Stimulated activated memory B cell treated with anti-CD40 and anti-IgM and Interleukin-4, amounts not matched to agents 10 μg/mL and 1 μg/mL and 100 μg/mL, for 72 hours (primary cell): ENCODE measurements around the gene RALGPS1.
A peak's percentile ranks its signal among the peaks of the same experiment; 100 is the strongest.

Source experiments
- ATAC-seq: fragments of 150-1000 bp; cut with Tn5 transposase; 2 replicates; pipeline ENCODE4 v1.10.0; 2021
- H3K27ac Mint-ChIP-seq: one replicate; pipeline ENCODE4 v1.8.0; 2022; ENCODE audit warnings: mild to moderate bottlenecking, mixed read lengths
- H3K27me3 Mint-ChIP-seq: one replicate; pipeline ENCODE4 v1.8.0; 2022; ENCODE audit warnings: mixed read lengths
- H3K36me3 Mint-ChIP-seq: one replicate; pipeline ENCODE4 v1.8.0; 2022; ENCODE audit warnings: mixed read lengths
- H3K4me1 Mint-ChIP-seq: one replicate; pipeline ENCODE4 v1.8.0; 2022; ENCODE audit warnings: mixed read lengths
- H3K4me3 Mint-ChIP-seq: one replicate; pipeline ENCODE4 v1.8.0; 2022; ENCODE audit warnings: mild to moderate bottlenecking, moderate library complexity, mixed read lengths
- H3K9me3 Mint-ChIP-seq: one replicate; pipeline ENCODE4 v1.8.0; 2022; ENCODE audit warnings: mixed read lengths

RALGPS1 gene

DNA sequence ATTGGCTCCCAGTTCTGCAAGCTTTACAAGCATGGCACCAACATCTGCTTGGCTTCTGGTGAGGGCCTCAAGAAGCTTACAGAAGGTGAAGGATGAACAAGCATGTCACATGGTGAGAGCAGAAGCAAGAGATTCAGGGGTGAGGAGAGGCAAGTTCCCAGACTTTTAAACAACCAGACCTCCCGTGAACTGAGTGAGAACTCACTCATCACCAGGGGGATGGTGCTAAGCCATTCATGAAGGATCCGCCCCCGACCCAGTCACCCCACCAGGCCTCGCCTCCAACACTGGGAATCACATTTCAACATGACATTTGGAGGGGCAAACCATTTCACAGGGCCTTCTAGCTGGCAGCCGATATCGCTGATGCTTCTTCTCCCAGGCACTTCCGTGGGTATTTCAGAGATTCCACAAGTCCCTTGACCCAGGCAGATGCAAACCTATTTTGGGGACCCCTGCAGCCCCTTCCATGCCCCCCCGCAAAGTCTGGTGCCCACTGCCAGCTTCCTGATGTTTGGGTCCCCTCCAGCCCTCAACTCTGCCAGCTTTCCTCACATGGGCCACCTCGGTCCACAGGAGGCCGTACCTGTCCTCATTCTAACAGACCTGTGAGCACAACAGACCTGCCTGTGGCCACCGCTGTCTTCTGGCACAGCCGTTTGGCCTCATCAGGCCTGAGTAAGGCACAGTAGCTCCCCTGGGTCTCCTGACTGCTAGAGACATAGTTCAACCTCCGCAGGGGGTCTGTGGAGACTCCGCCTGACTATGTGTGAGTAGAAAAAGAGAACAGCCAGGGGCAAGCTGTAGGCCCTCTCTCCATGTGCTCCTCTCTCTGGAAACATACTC lies 268.5 kb downstream of the RALGPS1 start:
- Mint-ChIP-seq H3K27ac (no peak overlapping the region), H3K9me3 (no peaks in the 10 kb centered on the region), H3K4me1 (no peaks in the 10 kb centered on the region), H3K4me3 (no peak overlapping the region), H3K27me3 (no peaks in the 10 kb centered on the region), H3K36me3 (peaks cover 26% of the 10 kb centered on the region)
- no peak for ATAC-seq

DNA sequence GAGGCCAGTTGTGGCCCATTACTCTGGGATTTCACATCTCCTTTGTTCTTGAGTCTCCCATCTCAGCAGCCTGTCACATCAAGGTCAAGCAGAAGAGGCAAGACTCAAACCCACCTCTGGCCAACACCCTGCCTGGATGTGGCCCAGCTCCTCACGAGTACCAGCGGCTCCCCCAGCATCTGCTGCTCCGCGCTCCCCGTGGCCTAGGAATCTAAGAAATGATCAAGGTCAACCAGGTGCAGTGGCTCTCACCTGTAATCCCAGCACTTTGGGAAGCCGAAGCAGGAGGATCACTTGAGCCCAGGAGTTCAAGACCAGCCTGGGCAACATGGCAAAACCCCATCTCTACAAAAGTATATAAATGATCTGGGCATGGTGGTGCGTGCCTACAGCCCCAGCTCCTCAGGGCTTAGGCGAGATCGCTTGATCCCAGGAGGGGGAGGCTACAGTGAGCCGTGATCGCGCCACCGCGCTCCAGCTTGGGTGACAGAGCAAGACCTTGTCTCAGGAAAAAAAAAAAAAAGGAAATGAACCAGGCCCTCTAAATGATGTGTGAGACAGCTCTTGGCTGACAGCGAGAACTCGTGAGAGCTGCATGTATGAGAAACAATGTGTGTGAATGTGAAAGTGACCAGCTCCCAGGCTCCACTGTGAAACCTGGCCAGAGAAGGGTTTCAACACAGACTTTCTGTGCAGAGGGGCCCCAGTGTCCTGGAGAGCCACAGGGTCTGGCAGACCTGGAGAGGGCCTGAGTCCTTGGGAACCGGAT lies 269.4 kb downstream of the RALGPS1 start:
- ATAC-seq, result no peak
- Mint-ChIP-seq H3K9me3 (no peaks in the 10 kb centered on the region), H3K4me3 (no peak overlapping the region), H3K27me3 (no peaks in the 10 kb centered on the region), H3K36me3 (peaks cover 26% of the 10 kb centered on the region), H3K27ac (no peak overlapping the region), H3K4me1 (no peaks in the 10 kb centered on the region)

DNA sequence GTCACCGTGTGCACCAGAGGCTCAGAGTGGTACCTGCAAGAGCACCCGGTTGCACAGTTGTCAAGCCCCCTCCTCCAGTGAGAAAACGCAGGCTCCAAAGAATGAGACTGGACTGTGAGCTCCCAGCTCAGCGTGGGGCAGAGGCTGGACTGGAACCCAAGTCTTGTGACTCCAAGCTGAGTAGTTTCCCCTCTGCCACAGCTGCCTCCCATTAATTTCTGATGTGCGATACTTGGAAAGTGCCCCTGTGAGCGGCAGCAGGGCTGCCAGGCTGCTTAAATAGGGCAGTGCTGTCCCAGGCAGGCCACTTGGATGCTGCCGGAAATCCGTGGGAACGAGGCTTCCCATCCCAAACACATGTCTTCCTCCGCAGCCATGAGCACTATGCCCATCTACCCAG lies 270.1 kb downstream of the RALGPS1 start:
- H3K4me1 Mint-ChIP-seq, result no peaks in the 10 kb centered on the region
- ATAC-seq, result no peak
- H3K36me3 Mint-ChIP-seq, result peaks cover 26% of the 10 kb centered on the region
- H3K27ac Mint-ChIP-seq, result no peak overlapping the region
- no peaks in the 10 kb centered on the region for H3K9me3 Mint-ChIP-seq
- no peaks in the 10 kb centered on the region for H3K27me3 Mint-ChIP-seq
- no peak overlapping the region for H3K4me3 Mint-ChIP-seq

DNA sequence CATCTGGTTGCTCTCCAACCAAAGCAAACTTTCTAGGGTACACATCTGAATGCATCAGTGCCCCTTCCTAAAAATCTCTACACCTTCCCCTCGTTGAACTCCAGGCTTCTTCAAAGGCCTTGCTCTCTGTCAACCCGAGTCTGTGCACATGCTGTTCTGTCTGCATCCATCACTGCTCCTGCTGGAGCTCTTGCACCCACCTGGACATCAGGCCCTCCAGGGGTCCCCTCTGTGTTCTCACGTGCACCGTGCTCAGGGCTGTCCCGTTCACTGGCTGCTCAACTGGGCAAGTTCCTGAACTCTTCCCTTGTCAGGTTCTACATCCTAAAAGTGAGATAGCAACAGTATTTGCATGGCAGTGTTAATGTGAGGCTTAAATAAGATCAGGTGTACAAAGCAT lies 270.6 kb downstream of the RALGPS1 start:
- peaks cover 26% of the 10 kb centered on the region for H3K36me3 Mint-ChIP-seq
- ATAC-seq, result no peak
- H3K4me3 Mint-ChIP-seq, result no peak overlapping the region
- no peaks in the 10 kb centered on the region for H3K9me3 Mint-ChIP-seq
- H3K4me1 Mint-ChIP-seq, result no peaks in the 10 kb centered on the region
- no peak overlapping the region for H3K27ac Mint-ChIP-seq
- no peaks in the 10 kb centered on the region for H3K27me3 Mint-ChIP-seq

DNA sequence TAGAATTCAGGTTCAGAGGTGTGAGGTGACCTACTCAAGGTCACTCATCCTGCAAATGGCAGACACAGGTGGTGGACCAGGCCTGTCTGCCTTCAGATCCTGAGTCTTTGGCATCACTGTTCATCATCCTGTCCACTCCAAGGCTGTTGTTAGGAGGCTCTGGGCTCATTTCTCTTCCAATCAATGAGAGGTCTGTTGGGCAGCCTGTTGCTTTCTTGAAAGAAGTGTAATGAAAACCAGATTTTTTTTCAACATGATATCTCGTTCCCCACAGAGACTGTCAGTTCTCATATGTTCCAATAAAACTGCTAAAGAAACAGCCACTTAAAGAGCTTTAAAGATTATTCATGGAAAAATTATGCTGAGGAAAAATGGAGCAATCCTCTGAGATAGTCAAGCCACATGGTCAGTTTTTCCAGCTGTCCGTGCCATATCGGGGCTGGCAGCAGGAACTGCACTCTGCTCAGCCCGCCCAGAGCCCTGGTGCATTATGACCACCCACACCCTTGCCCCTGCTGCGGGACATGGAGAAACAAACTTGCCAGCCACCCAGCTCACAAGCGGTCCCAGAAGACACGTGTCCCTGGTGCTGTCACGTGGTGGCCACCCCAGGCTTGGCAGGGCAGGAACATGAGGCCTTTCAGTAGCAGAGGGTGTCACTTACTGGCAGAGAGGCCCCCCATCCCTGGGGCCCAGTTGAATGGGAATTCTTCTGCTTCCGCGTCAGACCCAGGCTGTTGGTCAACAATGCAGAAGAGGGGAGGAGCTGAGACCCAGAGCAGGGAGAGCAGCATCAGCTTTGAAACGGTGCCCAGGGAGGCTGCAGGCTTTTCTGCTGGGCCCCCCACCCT lies 271.6 kb downstream of the RALGPS1 start:
- Mint-ChIP-seq H3K27ac (no peak overlapping the region), H3K4me3 (no peak overlapping the region), H3K9me3 (no peaks in the 10 kb centered on the region), H3K36me3 (peaks cover 26% of the 10 kb centered on the region), H3K27me3 (no peaks in the 10 kb centered on the region), H3K4me1 (no peaks in the 10 kb centered on the region)
- no peak for ATAC-seq

DNA sequence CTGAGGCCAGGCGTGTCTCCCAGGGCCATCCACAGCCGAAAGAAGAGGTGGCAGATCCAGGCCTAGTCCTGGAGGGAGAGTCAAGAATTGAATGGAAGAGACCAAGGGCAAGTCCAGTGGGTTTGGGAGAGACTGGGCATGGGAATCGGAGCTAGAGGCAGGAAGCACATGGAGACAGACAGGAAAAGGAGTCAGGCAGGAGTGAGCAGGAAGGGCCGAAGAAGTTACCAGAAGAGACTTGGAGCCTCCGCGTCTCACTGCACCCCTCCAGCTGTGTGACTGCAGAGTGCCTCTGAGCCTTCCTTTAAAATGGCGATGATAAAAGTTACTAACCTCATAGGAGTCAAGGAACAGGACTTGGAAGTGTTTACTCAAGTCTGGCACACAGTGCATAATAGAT lies 272.2 kb downstream of the RALGPS1 start:
- Mint-ChIP-seq H3K27me3 (no peaks in the 10 kb centered on the region), H3K27ac (no peak overlapping the region), H3K4me1 (no peaks in the 10 kb centered on the region), H3K4me3 (no peak overlapping the region), H3K9me3 (no peaks in the 10 kb centered on the region), H3K36me3 (peaks cover 26% of the 10 kb centered on the region)
- no peak for ATAC-seq

DNA sequence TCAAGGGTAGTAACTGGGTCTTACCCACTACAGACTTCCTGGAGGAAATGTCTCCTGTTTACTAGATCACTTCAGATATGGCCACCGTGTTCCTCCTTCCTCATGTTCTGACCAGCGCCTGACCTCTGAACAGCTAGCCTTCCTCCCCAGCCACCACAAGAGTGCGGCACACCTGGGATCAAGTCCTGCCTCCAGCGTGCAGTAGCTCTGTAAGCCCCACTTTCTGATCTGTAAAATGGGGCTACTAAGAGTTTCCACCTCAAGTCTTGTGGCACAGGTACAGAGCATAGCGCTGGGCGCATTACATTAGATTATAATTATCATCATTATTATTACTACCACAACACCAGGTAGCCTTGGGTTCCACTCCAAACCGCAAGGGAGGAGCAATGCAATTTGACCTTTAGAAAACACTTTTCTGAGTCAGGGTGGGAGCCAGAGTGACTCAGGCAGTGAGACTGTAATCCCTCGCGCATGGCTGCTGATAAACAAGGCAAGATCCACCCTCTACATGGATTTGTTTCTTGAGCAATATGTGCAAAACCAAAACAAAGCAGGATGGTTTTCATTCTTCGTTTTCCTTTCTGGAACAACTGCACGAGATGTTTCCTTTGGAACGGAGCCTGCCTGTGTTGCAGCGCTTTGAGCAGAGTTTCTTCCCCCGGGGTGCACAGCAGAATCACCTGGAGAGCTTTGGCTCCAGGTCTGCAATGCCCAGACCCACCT lies 272.8 kb downstream of the RALGPS1 start:
- Mint-ChIP-seq H3K27me3 (no peaks in the 10 kb centered on the region), H3K4me1 (no peaks in the 10 kb centered on the region), H3K27ac (no peak overlapping the region), H3K9me3 (no peaks in the 10 kb centered on the region), H3K4me3 (no peak overlapping the region), H3K36me3 (peaks cover 26% of the 10 kb centered on the region)
- no peak for ATAC-seq

DNA sequence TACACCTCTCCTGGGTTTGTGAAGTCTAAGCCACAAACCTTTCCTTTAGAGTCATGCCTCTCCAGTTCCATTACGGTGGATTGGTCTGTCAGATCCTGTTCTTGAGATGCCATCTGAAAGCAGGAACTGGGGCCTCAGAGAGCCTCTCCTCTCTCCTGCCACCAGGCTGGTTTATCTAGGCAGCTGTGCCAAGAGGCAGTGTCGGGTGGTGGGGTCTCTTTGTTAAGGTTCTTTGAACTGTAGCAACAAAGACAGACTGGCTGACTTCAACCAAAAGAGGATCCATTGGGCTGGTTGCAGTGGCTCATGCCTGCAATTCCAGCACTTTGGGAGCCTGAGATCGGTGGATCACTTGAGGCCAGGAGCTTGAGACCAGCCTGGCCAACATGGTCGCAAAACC lies 273.8 kb downstream of the RALGPS1 start:
- Mint-ChIP-seq H3K9me3 (no peaks in the 10 kb centered on the region), H3K36me3 (peaks cover 23% of the 10 kb centered on the region), H3K27me3 (no peaks in the 10 kb centered on the region), H3K4me3 (no peak overlapping the region), H3K4me1 (no peaks in the 10 kb centered on the region), H3K27ac (no peak overlapping the region)
- ATAC-seq, result no peak

DNA sequence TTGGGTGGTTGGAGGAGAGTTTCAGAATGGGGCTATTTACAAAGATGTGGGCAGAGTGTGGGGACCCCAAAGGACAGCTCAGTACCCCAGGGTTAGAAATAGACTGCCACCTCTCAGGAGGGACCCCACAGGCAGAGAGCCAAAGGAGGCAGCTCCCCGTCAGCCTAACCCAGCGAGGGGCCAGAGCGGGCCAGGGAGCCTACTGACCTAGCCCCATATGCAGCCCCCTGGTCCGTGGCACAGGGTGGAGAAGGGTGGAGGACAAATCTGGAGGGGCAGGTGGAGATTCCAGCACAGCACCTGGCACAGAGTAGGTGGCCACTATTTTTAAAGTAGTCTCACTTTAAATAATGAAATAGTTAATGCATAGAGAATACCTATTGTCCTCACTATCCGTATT lies 275.0 kb downstream of the RALGPS1 start:
- Mint-ChIP-seq H3K4me1 (no peaks in the 10 kb centered on the region), H3K36me3 (peaks cover 13% of the 10 kb centered on the region), H3K27ac (no peak overlapping the region), H3K27me3 (no peaks in the 10 kb centered on the region), H3K9me3 (no peaks in the 10 kb centered on the region), H3K4me3 (no peak overlapping the region)
- peak; percentile 24 for ATAC-seq

DNA sequence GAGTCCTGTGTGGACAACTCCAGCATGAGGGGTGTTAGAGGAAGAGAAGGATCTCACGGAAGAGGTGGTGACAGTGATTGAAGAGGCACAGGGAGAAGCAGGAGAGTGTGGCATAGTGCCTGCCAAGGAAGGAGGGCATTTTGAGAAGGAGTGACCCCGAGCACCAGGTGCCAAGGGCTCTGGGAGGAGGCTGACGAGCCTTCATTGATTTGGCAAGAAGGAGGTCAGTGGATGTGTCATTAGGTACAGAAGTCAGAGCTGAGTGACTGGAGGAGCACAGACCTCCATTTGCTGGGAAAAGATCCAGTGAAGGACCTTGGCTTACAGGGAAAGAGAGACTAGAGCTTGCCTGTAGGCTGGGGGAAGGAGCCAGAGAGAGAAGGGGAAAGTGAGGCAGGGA lies 278.2 kb downstream of the RALGPS1 start:
- Mint-ChIP-seq H3K27ac (no peak overlapping the region), H3K27me3 (no peaks in the 10 kb centered on the region), H3K36me3 (peaks cover 11% of the 10 kb centered on the region), H3K4me1 (no peaks in the 10 kb centered on the region), H3K9me3 (no peaks in the 10 kb centered on the region), H3K4me3 (no peak overlapping the region)
- ATAC-seq, result no peak

DNA sequence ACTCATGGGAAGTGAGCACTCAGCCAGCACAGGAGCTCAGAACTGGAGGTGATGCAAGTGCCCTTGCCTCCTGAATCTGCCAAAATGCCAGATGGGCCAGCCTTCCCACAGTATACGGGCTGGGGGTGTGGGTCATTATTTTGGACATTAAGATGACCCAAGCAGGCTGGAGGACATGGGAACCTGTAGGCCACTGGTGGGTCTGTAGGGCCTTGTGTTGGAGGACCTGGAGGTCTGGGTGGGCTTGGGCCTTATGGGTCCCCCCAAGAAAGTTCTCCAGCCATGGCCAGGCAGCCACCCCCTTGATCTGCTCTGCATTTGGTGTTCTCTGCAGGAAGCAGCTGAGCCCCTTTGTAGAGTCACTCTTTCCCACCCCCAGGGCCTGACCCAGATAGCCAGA lies 278.9 kb downstream of the RALGPS1 start:
- no peaks in the 10 kb centered on the region for H3K9me3 Mint-ChIP-seq
- no peak overlapping the region for H3K4me3 Mint-ChIP-seq
- H3K4me1 Mint-ChIP-seq, result peaks cover 4% of the 10 kb centered on the region
- no peak overlapping the region for H3K27ac Mint-ChIP-seq
- H3K36me3 Mint-ChIP-seq, result peaks cover 11% of the 10 kb centered on the region
- H3K27me3 Mint-ChIP-seq, result no peaks in the 10 kb centered on the region
- no peak for ATAC-seq

DNA sequence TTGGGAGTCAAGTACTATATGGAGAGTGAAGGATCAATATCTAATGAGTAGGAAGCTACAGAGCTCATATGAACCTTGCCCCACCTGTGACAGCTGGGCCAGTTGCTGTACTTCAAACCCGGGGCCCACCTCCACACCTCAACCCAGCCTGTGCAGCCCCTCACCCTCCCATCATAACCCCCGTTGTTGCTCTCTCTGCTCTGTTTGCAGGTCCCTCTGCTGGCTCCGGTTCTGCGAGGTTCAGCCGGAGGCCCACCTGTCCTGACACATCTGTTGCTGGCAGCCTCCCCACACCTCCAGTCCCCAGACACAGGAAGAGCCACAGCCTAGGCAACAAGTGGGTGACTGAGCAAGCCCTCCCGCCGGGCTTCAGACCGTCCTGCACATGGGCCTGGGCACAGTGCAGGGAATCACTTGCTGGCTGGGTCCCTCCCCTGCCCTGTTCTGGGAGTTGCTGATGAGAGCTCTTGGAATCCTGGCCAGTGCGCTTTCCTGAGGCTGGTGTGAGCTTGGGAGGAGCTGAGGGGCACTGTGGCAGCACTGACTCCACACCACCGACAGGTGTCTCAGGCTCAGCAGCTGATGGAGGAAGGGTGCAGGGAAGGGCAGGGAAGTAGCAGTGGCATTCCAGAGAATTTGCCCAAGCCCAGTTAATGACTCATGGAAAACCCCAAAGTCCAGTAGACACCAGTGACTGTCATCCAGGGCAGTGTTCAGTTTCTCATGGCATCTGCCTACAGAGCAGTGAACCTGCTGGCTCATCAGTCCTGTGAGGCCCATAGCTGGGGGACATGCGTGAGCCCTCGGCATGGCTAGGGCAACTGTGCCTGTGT lies 280.5 kb downstream of the RALGPS1 start:
- Mint-ChIP-seq H3K27me3 (no peaks in the 10 kb centered on the region), H3K36me3 (peaks cover 11% of the 10 kb centered on the region), H3K4me3 (no peak overlapping the region), H3K4me1 (peaks cover 12% of the 10 kb centered on the region), H3K9me3 (no peaks in the 10 kb centered on the region), H3K27ac (no peak overlapping the region)
- no peak for ATAC-seq

DNA sequence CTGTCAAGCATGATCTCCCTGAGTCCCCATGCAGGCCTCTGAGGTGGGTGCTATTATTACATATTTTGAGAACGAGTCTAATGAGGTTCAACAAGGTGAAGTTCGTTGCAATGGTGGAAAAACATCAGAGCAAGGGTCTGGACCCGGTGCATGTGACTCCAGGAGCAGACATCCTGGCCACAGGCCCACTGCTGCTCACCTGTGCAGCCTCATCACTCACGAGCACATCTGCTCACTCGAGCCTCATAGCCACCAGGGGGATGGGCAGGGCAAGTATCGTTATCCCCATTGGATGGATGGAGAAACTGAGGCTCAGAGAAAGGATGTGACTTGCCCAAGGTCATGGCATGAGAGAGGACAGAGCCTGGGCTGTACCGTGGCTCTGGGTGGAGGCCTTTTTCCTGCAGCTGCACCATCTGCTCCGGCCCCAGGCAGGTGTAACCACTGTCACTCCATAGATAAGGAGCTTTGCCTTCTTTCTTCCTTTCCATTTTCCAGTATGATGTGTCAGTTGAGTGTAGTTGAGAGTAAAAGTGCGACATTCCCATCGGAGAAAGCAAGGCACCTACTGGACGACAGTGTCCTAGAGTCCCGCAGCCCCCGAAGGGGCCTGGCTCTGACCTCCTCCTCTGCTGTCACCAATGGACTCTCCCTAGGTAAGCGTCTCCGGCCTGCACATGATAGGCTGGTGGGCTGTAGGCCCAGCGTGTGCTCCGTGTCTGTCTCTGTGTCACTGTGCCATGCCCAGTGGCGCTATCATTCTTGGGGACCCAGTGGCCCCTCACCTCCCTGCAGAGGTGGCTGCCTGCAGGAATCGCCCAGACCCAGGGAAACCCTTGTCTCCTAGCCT lies 281.6 kb downstream of the RALGPS1 start:
- Mint-ChIP-seq H3K4me3 (no peak overlapping the region), H3K4me1 (peaks cover 12% of the 10 kb centered on the region), H3K9me3 (no peaks in the 10 kb centered on the region), H3K36me3 (peaks cover 11% of the 10 kb centered on the region), H3K27me3 (no peaks in the 10 kb centered on the region), H3K27ac (no peak overlapping the region)
- no peak for ATAC-seq
